Activated naive CD4-positive, alpha-beta T cell (primary cell): ENCODE data around the gene LCLAT1.
"Not testable (repeated sequence)": the region's sequence is repeated elsewhere in the genome, so short reads cannot be mapped to it uniquely, and the experiment has no call there.

Source experiments
- DNase-seq, 4 experiments: peaks; one replicate each; lab custom pipeline; 2025; lab: John Stamatoyannopoulos, UW

Gene LCLAT1

DNA sequence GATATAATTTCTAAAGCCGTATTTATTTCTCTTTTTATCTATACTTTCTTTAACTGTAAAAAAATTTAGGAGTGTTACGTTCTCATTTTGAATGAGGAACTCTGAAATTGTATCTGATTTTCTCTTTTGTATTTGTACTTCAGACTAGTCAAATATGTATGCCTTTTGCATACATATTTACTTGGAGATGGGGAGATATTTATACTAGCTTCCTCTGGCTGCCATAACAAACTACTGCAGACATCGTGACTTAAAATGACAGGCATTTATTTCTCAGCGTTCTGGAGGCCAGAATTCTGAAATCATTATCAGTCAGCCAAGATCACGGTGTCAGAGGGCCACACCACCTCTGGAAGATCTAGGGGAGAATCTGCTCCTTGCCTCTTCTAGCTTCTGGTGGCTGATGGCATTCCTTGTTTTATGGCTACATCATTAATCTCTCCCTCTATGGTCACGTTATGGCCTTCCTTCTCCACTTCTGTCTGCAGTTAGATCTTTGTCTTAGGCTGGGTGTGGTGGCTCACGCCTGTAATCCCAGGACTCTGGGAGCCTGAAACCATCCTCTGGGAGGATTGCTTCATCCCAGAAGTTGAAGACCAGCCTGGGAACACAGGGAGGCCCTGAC, 8.2 kb downstream of the LCLAT1 start:
- no peak for DNase-seq

DNA sequence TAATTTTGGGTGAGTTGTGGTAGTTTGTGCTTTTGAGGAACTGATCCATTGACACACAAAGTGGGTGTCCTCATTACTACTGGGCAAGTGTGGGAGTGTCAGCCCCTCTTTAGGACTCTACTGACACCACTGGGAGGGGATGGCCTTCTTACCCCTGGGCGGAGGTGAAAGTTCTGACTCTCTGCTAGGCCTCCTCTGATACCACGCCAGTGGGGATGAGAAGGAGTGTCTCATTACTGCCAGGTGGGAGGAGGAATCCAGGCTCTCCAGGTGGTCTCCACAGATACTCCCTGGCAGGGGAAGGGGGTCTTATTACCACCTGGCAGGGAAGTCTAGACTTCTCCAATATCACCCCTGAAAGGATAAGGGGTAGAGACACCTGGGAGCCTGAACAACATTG, 9.1 kb downstream of the LCLAT1 start:
- DNase-seq, result no peak

DNA sequence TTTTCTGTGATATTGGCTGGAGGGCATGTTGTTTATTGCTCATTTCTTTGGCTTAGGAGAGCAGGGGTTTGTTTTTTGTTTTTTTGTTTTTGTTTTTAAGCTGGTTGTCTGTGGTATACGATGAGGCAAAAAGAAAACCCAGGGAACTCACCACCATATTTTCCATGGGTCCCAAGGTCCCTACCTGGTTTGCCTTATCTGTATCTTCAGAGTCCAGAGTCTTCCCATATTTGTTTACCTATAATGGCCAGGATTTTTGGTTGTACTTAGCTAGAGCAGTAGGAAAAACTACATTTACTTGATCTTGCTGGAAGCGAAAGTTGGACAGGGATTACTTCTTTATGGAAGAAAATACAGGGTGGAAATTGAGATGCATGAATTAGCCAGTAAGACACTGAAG, 9.5 kb downstream of the LCLAT1 start:
- DNase-seq, result no peak

DNA sequence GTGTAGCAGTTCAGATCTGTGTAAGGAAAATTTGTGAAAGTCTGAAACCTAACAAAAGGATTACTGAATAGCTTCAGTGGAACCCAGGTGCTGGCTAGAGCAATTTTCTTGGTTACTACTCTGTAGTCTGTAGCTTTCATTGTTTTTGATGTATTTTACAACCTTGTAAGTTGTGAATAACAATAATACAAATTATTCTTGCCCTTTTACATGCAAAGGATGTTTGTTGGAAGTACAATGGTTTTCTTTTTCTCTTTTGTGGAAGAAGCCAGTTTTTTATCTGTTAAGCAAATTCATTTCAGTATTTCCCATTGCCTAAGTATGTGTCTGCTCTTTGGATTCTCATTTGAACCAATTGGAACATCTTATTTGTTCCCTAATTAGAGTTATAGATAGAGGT, 10.2 kb downstream of the LCLAT1 start:
- no peak for DNase-seq

DNA sequence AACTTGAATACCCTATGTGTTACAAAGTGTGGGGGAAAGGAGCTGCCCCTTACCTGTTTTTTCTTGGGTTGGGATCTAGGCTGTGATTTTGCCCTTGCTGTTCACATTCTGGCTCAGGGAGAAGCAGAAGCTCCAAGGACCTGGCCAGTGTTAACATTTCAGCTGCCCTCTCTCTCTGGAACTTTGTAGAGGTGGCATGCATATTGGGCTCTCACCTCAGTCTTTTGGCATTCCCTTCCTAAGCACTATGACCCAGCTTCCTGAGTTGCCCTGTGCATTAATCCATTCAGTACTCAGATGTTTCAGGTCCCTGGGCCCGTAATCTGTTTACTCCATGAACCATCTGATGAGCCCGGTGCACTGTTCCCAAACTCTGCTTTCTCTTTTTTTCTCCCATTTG, 12.1 kb downstream of the LCLAT1 start:
- no peak for DNase-seq

DNA sequence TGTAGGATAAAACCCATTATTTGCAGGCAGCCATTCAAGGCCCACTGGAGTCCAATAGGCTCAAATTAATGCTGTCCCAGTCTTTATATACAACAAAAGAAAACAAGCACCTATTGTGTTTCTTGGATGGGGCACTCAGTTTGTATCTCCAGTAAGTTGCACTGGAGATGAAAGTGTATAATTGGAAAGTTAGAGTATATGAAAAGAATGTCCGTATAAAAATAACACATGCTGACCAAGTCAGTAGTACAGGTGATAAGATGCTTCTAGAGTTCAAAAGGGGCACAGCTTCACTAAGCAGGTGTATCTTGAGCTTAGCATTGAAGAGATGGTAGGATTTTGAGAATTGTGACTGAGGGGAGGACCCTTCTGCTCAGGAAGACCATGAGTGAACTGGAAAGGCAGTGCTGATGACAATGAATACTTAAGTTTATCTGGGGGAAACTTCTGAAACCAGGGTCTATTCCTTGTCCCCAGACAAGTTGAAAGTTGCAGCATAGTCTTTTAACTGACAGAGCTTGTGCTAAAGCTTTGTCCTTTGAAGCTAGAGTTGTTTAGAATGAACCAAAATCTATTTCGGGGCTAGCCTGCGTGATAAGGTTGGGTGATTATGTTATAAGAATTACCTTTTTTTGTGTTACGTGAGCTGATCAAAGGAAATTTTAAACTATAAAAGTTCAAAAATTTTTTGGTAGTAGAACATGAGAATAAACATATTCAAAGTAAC, 15.2 kb downstream of the LCLAT1 start:
- no peak for DNase-seq

DNA sequence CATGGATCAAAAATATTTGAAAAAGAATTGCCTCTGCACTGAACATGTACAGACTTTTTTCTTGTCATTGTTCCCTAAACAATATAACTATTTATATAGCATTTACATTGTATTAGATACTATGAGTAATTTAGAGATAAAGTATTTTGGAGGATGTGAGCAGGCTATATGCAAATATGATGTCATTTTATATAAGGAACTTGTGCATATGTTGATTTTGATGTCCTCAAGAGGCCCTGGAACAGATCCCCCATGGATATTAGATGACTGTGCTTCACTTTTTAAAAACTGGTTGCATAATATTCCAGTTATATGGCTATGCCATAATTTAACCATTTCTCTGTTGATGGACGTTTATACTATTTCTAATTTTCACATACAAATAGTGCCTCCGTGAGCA, 16.5 kb downstream of the LCLAT1 start:
- DNase-seq, result no peak

DNA sequence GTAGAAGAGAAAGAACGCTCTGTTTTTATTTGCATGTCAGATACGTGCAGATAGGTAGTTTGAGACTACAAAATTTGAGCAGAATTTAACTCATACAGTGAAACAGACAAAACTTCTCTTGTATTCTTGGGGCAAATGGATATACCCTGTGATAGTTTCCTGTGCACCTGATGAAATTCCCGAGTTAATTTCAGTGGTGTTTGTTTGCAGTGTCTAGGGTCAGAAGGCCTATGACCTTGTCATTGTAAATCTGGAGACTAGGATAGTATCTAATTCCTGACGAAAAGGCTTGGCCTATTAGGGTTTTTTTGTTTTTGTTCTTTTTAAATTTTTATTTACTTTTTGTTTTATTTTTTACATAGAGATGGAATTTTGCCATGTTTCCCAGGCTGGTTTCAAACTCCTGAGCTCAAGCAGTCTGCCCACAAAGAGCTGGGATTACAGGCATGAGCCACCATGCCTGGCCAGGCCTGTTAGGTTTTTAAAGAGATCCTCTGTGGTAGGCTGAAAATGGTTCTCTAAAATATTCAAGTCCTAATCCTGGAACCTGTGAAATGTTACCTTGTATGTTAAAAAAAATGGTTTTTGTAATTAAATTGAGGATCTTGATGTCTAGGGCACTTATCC, 17.6 kb downstream of the LCLAT1 start:
- DNase-seq, result no peak

DNA sequence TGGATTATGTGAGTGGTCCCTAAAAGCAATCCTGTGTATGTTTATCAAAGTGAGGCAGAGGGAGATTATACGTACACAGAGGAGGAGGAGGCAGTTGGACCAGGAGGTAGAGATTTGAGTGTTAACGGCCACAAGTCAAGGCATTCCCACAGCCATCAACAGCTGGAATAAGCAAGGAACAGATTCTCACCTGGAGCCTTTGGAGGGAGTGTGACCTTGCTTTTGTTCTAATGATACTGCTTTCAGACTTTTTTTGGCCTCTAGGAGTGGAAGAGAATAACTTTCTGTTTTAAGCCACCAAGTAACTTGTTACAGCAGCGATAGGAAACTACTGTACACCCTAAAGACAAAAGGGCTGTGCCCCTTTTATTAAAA, 18.1 kb downstream of the LCLAT1 start:
- DNase-seq, result no peak

DNA sequence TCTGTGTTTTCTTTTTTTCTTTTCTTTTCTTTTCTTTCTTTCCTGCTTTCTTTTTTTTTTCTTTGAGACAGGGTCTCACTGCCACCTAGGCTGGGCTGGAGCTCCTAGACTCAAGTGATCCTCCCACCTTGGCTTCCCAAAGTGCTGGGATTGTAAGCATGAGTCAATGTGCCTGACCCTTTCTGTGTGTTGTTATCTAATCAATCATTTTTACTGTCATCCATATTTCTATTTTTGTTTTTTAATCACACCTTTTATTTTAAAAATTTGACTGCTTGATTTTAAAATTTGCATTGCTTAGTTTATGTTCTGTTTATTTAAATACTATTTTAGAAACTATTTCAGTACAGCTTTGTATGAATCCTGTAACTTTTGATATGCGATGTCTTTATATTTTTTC, 19.2 kb downstream of the LCLAT1 start:
- DNase-seq, result no peak

DNA sequence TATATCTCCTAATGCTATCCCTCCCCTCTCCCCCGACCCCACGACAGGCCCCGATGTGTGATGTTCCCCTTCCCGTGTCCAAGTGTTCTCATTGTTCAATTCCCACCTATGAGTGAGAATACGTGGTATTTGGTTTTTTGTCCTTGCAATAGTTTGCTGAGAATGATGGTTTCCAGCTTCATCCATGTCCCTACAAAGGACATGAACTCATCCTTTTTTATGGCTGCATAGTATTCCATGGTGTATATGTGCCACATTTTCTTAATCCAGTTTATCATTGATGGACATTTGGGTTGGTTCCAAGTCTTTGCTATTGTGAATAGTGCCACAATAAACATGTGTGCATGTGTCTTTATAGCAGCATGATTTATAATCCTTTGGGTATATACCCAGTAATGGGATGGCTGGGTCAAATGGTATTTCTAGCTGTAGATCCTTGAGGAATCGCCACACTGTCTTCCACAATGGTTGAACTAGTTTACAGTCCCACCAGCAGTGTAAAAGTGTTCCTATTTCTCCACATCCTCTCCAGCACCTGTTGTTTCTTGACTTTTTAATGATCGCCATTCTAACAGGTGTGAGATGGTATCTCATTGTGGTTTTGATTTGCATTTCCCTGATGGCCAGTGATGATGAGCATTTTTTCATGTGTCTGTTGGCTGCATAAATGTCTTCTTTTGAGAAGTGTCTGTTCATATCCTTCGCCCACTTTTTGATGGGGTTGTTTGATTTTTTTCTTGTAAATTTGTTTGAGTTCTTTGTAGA, 20.2 kb downstream of the LCLAT1 start:
- not testable (repeated sequence) for DNase-seq

DNA sequence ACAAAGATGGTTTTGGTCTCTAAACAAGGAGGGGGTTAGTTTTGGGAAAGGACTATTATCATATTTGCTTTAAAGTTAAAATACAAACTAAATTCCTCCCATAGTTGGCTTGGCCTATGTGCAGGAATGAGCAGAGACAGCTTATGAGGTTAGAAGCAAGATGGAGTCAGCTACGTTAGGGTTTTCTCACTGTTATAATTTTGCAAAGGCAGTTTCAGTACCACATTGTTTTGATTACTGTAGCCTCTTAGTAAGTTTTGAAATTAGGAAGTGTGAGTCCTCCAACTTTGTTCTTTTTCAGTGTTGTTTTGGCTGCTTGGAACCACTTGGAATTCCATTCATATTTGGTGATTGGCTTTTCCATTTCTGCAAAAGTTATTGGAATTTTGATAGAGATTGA, 23.4 kb downstream of the LCLAT1 start:
- no peak for DNase-seq

DNA sequence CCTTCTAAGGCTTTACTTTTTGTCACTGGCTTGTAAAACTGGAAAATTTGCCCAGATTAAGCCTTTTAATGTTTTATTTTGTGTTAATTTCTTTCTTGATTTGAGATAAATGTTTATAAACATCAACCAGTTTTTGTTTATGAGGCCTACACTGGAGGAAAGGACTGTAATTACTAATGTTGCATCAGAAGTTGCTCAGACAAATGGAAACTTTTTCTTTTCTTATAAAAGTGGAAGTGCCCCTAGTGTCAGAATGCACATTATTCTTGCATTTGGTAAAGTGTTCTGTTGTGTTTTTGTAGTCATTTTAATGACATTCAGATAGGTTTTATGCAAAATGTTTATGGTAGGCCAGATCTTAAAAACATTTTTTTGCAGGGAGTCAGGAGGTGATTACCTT, 25.3 kb downstream of the LCLAT1 start:
- no peak for DNase-seq

DNA sequence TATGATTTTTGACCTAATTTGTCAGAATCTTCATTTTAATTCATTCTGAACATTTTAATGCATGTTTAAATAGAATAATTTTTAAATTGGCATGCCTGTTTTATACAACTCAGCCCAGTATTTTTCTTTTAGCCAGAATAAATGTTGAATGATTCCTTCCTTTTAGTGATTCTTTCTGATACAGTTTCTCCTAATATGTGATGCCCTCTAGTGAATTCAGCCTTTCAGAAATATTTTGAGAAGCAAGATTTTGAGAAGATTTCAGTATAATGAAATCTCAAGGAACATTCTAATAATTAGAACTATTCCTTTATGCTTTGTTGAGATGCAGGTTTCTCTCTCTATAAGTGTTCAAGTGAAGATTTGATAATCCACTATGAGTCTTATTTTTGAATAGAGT, 28.5 kb downstream of the LCLAT1 start:
- DNase-seq, result no peak

DNA sequence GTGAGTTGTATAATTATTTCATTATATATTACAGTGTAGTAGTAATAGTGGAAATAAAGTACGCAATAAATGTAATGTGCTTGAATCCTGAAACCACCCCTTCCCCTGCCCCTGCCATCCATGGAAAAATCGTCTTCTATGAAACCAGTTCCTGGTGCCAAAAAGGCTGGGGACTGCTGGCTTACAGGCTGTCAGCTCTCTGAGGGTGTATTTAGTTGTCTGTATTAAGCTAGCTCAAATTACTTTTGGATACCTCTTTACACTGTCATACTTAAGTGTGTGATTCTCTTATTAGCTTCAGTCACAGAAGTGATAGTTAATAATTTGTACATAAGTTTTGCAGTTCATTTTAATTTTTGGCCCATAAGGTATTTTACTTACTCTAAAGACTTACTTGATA, 29.6 kb downstream of the LCLAT1 start:
- no peak for DNase-seq

DNA sequence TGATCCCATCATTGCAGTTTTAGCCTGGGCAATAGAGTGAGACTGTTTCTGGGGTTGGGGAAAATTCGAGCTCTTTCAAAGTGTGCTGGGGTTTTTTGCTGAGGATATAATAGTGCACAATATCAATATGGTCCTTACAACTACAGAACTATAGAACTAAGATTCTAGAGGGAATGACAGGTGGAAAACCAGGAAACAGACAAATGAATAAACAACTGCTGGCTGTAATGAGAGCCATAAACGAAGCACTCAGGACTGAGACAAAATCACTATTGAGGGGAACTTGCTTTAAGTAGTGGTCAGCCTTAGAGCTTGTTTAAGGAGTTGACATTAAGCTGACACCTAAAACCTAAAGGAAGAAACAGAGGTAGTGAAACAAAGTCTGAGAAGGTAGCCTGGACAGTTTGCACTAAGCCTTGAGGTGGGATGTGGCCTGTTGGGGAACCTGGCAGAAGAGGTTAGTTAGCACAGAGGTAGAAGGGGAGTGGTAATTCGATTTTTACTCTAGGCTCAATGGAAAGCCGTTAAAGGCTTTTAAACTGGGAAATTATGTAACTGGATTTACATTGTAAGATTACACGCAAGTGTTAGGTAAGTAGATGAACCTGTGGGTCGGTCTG, 33.8 kb downstream of the LCLAT1 start:
- DNase-seq, result no peak

DNA sequence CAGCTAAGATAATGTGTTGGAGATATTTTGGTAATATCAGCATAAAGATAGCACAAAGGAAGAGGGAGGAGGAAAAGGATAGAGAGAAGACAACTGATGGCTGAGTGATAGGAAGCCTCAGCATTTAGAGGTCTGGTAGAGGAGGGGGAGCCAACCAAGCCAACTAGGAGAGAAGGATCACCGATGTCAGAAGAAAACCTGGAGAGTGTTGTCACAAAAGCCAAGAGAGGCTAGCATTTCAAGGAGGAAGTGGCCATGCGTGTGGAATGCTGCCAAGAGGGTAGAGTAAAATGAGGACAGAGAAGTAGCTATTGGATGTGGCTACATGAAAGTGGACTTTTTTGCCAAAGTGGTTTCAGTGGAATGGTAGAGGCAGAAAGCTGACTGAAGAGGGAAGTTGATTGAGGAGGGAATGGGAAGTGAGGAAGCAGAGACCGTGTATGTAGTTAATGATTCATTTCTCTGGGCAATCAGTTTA, 34.3 kb downstream of the LCLAT1 start:
- DNase-seq, result no peak

DNA sequence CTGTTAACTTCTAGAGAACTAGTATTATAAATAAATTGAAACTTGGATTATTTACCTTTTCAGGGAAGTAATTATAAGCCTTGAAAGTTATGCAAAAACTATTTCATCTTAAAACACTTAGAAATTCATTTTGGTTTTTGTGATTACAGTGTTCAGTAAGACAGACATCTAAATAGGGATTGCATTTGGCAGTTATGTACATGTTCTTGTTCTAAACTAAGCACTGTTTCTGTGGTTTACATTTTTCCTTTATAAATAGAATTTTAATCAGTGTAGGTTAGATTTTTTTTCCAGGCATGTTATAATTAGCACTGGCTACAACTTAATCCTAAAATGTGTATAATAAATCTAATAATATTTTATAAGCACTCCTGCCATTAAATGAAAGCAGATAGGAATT, 35.0 kb downstream of the LCLAT1 start:
- DNase-seq, result no peak

DNA sequence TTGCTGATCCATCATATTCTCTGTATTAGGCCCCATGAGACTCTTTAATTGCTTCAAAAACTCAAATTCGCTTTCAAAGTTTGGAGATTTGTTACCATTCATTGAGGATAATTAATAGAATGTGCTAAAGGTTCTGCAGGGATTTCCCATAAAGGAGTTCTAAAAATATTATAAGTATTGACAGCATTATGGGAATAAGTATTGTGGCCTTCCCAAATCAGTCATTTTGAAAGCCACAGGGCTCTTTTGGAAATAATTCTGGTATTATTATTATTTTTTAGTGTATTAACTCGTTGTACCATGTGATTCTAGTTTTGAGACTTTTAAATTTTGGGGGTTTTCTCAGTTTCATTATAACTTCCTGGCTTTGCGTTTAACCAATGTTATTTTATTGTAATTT, 37.1 kb downstream of the LCLAT1 start:
- no peak for DNase-seq

DNA sequence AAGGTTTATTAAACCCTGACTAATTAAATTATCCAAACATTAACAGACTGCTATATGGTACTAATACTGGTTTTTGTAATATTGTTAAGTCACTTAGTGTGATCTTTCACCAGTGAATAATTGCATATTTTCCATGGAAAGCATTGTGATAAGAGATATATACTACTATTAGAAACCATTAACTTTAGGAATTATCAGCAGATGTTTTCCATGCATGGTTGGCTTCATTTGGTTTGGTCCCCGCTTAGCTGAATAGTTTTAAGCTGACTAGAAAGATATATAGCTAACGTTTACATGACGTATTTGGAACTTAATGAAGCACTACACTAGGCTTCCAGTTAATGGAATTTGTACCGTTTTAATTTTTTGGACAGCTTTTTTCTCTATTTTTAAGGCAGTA, 37.9 kb downstream of the LCLAT1 start:
- no peak for DNase-seq

DNA sequence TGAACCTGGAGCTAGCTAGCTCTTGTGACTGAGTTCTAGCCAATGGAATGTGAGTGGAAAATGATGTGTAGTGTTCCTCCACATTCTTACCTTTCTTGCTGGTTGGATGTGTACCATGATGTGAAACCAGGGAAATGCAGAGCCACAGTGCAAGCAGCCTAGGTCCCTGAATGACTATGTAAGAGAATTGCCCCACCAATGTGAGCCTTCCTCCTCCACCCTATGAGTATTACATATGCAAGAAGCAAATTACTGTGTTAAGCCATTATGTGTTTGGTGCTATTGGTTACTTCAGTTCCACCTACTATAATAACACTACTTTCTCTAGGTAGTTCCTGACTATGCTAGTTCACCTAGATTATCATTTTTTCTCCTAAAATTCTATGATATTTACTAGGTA, 39.6 kb downstream of the LCLAT1 start:
- DNase-seq, result no peak

DNA sequence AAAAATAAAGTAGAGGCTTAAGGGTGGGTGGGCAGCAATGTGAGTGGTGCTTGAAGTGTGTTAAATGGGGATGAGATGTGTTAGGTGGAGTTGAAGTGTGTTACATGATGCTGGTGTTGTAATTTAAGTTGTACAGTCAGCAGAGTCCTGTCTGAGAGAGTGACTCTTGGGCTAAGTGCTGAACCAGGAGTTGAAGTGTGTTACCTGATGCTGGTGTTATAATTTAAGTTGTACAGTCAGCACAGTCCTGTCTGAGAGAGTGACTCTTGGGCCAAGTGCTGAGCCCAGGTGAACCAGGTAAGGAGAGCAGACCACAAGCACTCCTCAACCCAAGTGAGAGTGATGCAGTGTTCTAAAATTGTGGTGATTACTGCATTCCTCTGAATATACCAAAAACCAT, 40.6 kb downstream of the LCLAT1 start:
- DNase-seq, result no peak
